Activated gamma-delta T cell treated with Interleukin-2 at 50 U/mL for 16 hours (primary cell): ENCODE measurements around the gene ALDOA.
"Not testable (repeated sequence)": the region's sequence is repeated elsewhere in the genome, so short reads cannot be mapped to it uniquely, and the experiment has no call there.

ENCODE experiments used
- DNase-seq: peaks from one replicate; pipeline ENCODE4 v3.0.0-alpha.2; 2020

Gene ALDOA

DNA sequence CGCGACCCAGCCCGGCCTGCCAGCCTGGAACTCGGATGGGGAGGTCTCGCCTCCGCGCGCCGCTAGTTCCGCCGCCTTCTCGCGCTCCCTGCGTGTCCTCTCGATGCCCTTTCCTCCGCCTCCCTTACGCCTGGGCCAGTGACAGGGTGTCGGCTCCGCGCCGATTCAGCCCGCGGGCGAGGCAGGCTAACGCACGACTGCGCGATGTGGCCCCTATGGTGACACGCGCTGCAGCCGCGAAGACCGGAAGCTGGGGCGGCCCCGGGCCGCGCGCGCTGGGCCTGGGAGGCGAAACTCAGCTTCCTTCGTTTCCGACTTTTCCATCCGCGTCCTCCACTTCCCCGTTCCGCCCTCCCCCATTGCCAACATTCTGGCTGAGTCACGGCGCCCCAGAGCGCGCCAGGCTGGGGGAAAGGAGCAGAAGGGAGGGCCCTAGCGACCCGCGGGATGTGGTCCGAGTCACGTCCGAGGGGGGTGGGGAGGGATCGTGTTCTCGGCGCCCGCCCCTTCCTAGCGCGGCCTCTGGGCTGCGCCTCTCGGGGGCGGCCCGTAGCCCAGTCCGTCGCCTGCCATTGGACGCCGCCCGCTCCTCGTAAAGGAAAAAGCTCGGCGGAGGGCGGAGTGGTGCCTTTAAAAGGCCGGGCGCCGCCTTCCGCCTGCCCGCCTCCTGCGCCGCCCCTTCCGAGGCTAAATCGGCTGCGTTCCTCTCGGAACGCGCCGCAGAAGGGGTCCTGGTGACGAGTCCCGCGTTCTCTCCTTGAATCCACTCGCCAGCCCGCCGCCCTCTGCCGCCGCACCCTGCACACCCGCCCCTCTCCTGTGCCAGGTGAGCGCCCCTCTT is at the start of gene ALDOA:
ALDOA (plus strand) TSS at position 659 of the 841 bp plus-strand sequence. CDS start 1,138 bp downstream, outside the sequence.
- DNase-seq, result peak; percentile 95

GRCh38 chr16:30016555-30017276 is 48.8 kb upstream of the ALDOA start:
- DNase-seq, result no peak

- no peak for DNase-seq
Measured at GRCh38 chr16:30017277-30017656, 48.3 kb upstream of the ALDOA start.

DNA sequence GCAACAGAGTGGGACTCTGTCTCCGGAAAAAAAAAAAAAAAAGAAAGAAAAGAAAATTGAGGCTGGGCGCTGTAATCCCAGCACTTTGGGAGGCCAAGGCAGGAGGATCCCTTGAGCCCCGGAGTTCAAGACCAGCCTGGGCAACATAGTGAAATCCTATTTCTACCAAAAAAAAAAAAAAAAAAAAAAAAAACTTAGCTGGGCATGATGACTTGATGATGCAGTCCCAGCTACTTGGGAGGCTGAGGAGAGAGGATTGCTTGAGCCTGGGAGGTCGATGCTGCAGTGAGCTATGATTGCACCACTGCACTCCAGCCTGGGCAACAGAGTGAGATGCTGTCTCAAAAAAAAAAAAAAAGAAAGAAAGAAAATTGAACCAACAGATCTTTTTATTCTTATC is 47.6 kb upstream of the ALDOA start:
- not testable (repeated sequence) for DNase-seq

DNA sequence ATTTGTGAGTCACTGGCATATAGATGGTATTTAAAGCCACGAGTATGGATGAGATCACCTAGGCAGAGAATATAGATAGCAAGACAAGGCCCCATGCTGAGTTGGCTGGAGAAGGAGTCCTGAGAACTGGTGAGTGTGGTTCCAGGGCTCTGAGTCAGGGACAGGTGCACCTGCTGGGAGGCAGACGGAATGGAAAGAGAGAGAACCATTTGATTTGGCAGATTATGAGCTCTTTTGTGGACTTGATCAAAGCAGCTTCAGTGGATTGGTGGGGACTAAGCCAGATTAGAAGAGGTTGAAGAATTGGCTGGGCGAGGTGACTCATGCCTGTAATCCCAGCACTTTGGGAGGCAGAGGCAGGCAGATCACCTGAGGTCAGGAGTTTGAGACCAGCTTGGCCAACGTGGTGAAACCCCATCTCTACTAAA is 46.8 kb upstream of the ALDOA start:
- DNase-seq, result no peak

DNA sequence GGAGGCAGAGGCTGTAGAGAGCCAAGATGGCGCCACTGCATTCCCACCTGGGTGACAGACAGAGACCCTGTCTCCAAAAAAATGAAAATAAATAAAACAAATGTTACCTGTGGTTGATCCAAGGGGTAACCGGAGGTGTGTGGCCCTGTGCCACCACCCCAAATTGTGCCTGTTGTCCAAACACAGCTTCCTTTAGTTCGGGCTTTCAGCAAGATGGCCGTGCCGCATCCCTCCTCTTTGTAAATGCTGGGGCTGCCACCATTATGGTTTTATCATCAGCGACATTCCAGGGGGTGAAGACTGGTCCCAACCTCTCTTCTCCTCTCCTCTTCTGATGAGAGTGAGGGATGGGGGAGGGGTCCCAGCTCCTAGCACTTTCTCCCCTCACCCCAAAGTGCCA is 42.7 kb upstream of the ALDOA start, which contains the start of gene C16orf92:
C16orf92 (plus strand) TSS at position 312 of the 400 bp plus-strand sequence. CDS start 143 bp downstream, outside the sequence.
- DNase-seq, result no peak

DNA sequence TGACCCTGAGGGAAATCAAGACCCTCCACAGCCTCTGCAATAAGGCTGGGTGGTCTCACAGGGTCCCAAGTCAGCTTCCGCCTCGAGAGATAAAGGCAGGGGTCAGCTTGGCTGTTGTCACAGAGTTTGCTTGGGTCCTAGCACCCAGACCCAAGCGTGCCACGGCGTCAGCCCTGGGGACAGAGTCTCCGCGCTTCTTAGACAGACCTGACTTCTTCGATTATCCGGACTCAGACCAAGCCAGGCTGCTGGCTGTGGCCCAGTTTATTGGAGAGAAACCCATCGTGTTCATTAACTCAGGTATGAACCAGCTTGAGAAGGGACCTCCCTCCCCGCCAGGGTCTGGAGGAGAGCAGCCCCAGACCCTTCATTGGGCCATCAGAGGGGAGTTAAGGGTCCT is 42.0 kb upstream of the ALDOA start:
- DNase-seq, result no peak

- DNase-seq, result no peak
Measured at GRCh38 chr16:30024451-30024850, 41.1 kb upstream of the ALDOA start.

- DNase-seq, result no peak
Measured at GRCh38 chr16:30025156-30025555, 40.4 kb upstream of the ALDOA start.

DNA sequence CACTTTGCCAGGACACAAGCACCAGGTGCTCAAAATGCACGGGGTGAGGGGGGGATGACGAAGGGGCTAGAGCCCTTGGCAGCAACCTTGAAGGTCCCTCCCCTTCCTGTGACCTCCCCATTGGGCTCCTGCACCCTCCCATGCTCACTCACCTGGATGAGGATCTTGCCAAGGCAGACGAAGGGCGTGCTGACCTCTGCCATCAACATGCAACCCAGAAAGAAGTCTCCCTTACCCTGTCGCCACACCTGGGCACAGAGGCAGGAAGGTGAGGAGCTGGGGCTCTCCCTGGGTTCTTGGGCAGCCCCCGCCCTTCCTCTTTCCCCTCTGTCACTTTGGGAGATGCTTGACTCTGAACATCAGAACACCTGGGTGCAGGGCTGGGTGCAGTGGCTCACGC is 40.0 kb upstream of the ALDOA start:
- no peak for DNase-seq

- DNase-seq, result no peak
Measured at GRCh38 chr16:30026449-30026848, 39.1 kb upstream of the ALDOA start.

- no peak for DNase-seq
Measured at GRCh38 chr16:30027588-30028437, 37.7 kb upstream of the ALDOA start.

GRCh38 chr16:30028438-30029076 is 37.0 kb upstream of the ALDOA start:
- no peak for DNase-seq

GRCh38 chr16:30030011-30030685 is 35.4 kb upstream of the ALDOA start:
- DNase-seq, result no peak

DNA sequence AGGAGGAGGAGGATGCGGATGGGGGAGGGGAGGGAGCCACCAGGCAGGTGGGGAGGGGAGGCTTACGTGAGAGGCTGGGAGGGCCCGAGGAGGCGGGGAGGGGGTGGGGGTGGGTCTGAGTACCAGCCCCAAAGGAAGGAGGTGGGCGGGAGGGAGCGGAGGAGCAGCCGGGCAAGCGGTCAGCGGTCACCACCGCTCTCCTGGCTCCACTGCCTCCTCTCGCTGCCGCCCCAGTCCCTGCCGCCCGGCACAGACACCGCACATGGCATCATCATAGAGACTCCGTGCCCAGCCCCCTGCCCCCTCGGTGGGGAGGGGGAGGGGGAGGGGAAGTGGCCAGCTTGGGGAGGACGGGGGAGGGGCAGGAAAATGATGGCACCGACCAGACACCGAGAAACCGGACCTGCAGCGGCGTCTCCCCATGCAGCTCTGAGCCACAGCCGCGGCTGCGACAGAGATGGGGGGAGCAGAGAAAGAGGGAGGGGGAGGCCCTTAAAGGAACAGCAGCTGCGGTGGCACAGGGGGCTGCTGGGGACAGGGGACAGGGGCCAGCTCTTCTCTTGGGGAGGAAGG is 34.6 kb upstream of the ALDOA start, which contains the start of gene TLCD3B:
TLCD3B (minus strand) TSS at position 431 of the 573 bp plus-strand sequence. CDS start 744 bp downstream, outside the sequence.
- DNase-seq, result no peak

DNA sequence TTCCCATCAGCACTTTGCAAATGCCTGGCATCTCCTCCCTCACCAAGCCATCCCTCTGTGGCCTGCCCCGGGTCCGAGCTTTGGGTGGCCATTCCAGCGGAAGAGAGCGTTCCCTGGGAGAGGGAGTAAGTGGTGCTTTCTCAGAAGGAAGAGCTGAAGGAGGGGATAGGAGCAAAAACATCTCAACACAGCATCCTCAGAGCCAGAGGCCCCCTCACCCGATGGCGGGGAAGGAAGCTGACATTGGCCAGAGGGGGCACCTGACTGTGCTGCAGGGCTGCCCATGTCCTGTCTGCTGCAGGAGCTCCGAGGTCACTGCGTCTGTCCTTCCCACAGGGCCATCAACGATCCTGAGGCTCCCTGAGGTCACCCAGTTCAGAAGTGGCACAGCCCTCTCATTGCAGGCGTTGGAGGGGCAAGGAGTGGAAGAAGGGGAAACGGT is 34.1 kb upstream of the ALDOA start:
- DNase-seq, result no peak

- peak; percentile 52 for DNase-seq
Measured at GRCh38 chr16:30032083-30032819, 33.3 kb upstream of the ALDOA start.

DNA sequence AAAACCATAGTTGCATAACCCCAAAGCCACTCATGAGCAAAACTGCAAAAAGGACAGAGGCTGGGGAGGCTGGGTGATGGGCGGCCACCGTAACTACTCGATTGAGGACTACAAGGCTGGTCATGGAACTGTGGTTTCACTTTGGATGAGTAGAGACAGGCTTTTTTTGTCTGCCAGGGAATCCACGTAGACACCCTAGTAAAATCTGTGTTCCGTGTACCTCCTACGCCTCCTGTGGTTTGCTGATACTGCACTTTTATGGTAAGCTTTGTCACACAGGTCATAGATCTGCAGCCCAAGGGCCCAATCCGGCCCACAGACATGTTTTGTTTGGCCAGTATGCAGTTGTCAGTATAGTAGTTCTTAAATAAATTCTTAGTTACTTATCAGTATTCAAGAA is 32.3 kb upstream of the ALDOA start:
- DNase-seq, result no peak

- no peak for DNase-seq
Measured at GRCh38 chr16:30040221-30040620, 25.3 kb upstream of the ALDOA start.

DNA sequence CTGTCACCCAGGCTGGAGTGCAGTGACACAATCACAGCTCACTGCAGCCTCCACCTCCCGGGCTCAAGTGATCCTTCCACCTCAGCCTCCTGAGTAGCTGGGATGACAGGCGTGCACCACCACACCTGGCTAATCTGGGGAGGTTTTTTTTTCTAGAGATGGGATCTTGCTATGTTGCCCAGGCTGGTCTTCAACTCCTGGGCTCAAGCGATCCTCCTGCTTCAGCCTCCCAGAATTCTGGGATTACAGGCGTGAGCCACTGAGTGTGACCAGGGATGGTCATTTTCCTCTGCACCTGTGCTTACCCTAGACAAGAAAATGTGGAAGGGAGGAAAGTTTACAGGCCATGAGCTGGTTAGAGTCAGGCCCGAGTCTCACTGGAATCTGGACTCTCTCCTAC is 24.9 kb upstream of the ALDOA start:
- not testable (repeated sequence) for DNase-seq

GRCh38 chr16:30041841-30042240 is 23.7 kb upstream of the ALDOA start:
- DNase-seq, result no peak
